Right hindlimb (tissue), 1 donor: ENCODE data around the gene RIN2.
"Not testable (repeated sequence)": the region's sequence is repeated elsewhere in the genome, so short reads cannot be mapped to it uniquely, and the experiment has no call there.

Experiments
- DNase-seq: peaks from one replicate; pipeline ENCODE4 v3.0.0-alpha.2; 2018

The RIN2 gene

GRCh38 chr20:19793716-19794115 is 35.7 kb downstream of the RIN2 start:
- DNase-seq = no peak

- no peak for DNase-seq
Measured at GRCh38 chr20:19794941-19795340, 36.9 kb downstream of the RIN2 start.

DNA sequence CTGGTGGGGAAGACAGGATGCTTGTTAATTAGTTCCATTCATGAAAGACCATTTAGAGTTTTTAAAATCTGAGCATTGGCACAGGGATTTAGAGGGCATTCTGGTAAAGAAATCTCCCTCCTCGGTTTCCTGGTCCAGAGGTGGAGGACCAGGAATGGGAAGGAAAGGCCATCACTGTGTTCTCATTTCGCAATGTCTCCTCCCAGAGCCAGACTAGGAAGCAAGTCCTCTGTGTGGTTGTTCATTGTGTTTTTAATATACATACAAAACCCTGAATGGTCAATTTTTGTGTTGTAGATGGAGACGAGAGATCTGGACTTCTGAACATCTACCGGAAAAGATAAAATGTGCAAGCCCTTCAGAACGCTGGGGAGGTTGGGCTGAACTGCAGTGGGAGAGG is 41.3 kb downstream of the RIN2 start:
- no peak for DNase-seq

DNA sequence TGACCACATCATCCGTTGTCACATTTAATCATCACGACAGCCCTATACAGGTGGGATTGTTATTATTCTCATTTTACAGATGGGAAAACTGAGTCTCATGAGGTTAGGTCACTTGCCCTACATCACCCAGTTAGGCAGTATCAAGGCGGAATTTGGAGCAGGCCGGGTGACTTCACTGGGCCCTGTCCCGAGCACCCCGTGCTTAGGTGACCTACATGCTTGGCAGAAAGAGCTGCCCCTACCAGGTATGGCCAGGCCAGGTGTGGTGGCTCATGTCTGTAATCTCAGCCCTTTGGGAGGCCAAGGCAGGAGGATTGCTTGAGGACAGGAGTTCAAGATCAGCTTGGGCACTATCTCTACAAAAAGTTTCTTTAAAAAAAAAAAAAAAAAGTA is 44.0 kb downstream of the RIN2 start:
- no peak for DNase-seq

DNA sequence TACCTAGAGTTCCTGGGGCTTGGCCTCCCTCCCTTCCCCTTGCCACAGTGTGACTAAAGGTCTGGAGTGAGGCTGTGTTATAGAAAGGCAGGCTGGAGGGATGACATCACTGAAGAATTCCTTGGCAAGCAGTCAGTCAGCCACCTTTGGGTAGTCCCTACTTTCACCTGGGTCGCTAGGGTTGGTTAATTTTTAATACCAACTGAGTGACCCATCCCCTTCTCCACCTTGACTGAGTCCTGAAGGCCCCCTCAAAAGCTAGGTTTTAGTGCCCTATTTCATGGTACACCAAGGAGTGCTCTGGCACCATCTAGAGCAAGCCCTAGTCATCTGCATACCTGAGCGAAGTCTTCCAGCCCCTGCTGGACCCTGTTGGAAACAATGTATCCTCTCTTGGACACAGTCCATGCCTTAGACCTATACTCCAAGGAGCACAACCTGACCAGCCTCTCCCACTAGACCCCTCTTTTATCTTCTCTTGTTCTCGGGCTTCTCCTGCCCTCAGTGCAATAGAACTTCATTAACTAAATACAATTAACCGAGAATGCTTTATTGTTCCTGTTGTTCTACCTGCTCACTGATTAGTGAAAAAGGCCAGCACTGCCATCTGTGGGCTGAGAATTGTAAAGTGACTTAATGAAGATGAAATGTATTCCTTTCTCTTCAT is 44.6 kb downstream of the RIN2 start:
- no peak for DNase-seq

- DNase-seq = not testable (repeated sequence)
Measured at GRCh38 chr20:19806276-19806675, 48.2 kb downstream of the RIN2 start.

GRCh38 chr20:19806806-19807190 is 48.7 kb downstream of the RIN2 start:
- peak; percentile 47 for DNase-seq

DNA sequence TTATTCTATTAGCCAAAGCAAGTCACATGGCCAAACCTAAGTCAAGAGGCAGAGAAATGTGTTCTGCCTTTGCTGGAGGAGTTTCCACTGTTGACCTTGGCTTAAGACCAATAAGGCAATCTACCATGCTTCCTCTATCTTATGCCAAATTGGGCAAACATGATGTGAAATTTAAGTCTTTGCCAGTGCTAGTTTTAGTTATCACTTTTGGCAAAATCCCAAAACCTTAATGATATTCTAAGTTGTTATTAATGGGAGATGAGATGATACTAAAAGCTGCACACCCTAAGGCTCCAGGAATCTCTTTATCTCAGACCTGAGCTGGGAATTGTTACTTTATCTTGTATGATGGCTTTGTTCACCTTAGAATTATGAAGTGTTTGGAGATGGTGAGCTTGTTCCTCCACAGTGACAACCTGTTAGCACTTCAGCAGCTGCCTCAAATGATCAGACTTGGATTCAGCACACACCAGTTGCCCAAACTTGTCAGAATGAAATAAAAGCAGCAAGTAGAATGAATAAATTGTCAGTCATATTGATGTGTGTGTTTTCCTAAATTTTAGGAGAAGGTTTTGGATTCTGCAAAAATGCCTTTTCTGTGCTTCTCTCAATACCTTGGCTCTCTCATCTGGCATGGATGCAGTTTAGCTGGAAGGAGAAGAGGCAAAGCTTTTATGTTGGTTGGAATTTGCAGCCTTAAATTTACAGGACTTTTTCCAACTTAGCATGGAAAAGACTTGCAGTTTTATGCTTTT is 49.3 kb downstream of the RIN2 start:
- DNase-seq = peak; percentile 54
